PC-9 (cell line): Measurements from ENCODE around the gene MCOLN1.

Experiments
- CTCF ChIP-seq: fragments of 200-600 bp; sonication (generic); conservative IDR thresholded peaks from 2 replicates; pipeline ENCODE4 v1.6.1; 2017; ENCODE audit warnings: mixed run types, antibody characterized with exemption, mild to moderate bottlenecking, moderate library complexity
- EZH2 ChIP-seq: fragments of 200-600 bp; sonication (generic); IDR thresholded peaks from 2 replicates; pipeline ENCODE4 v1.8.0; 2017; ENCODE audit warnings: antibody characterized with exemption, low read depth

GRCh38 chr19:7509625-7510024 lies 12.8 kb upstream of the MCOLN1 start:
- no peak for TF ChIP-seq CTCF
- TF ChIP-seq EZH2: no peak
